Measurements from ENCODE around the gene LPAR2.

DNA sequence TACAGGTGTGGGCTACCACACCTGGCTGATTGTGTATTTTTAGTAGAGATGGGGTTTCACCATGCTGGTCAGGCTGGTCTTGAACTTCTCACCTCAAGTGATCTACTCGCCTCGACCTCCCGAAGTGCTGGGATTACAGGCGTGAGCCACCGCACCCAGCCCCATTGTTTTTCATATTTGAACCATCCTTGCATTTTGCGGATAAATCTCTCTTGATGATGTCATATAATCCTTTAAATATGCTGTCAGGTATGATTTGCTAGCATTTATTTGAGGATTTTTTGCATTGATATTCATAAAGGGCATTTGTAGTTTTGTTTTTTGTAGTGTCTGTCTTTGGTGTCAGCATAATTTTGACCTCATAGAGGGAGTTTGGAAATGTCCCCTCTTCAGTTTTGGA is 46.3 kb upstream of the LPAR2 start:
- TF ChIP-seq, protein P1, sequence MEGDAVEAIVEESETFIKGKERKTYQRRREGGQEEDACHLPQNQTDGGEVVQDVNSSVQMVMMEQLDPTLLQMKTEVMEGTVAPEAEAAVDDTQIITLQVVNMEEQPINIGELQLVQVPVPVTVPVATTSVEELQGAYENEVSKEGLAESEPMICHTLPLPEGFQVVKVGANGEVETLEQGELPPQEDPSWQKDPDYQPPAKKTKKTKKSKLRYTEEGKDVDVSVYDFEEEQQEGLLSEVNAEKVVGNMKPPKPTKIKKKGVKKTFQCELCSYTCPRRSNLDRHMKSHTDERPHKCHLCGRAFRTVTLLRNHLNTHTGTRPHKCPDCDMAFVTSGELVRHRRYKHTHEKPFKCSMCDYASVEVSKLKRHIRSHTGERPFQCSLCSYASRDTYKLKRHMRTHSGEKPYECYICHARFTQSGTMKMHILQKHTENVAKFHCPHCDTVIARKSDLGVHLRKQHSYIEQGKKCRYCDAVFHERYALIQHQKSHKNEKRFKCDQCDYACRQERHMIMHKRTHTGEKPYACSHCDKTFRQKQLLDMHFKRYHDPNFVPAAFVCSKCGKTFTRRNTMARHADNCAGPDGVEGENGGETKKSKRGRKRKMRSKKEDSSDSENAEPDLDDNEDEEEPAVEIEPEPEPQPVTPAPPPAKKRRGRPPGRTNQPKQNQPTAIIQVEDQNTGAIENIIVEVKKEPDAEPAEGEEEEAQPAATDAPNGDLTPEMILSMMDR (conservative IDR thresholded peaks at IDR 0.05 in 1 of 2, IDR thresholded peaks at IDR 0.05 in 1 of 2; ENCODE audit: low read depth in 1 of 2, low read length in 2 of 2) = no peak
- no peak for TF ChIP-seq EZH2 (IDR thresholded peaks at IDR 0.05; ENCODE audit: low read length, missing control alignments)
